NCI-H526 treated with DMSO at 0.1 percent for 48 hours (cell line): Measurements from ENCODE around the gene SHPK.
"Not testable (repeated sequence)": the region's sequence is repeated elsewhere in the genome, so short reads cannot be mapped to it uniquely, and the experiment has no call there.

Source experiments
- DNase-seq: peaks from one replicate; lab custom pipeline; 2025; lab: John Stamatoyannopoulos, UW

The SHPK gene

DNA sequence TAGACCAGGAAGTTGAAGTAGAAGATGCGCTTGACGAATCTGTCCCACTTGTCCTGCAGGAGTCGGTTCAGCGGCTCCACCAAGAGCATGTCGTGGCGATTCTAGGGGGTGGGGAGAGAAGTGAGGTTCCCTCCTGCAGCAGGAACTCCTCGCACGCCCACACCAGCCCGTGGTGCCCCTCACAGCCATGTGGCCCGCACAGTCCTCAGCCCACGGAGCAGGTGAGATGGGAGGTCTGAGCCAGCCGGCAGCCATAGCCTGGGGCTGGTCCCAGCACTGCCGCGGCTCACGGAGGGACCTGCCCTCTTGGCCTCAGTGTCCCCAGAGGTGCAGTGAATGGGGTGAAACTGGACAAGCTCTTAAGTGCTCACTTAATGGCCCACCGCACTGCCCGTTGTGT is 50.2 kb downstream of the SHPK start:
- DNase-seq: no peak

DNA sequence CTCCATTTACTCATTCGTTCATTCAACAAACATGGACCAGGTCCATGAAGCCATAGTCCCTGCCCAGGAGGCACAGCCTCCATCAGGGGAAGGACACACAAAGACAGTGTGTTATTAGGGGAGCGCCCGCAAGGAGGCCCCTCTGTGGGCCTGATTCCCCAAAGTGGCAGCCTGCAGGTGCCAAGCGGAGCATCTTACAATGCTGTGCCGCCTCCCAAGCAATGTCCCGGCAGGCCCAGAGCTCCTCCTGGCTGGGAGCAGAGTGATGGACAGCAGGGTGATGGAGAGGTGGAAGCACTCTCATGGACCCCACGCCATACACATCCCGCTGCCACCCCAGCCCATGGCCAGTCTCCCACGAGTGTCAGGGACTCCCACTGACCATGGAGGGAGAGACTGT is 52.6 kb downstream of the SHPK start:
- DNase-seq: no peak

DNA sequence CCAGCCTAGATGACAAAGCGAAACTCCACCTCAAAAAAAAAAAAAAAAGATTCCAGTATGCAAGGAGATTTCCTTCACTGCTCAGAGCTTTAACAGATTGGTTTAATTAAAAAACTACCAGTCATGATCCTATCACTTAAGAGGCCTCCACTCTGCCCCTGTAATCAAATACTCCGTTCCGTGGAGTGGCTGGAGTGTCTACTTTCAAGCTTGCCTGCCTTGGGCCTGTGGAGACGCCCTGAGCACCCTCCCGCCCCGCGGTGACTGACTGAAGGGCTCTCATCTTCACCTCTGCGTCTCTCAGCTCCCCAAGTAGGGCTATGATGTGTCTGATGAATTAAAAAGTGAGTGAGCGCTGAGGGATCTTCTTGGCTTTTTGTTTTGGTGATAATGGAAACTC is 53.1 kb downstream of the SHPK start:
- DNase-seq: no peak

DNA sequence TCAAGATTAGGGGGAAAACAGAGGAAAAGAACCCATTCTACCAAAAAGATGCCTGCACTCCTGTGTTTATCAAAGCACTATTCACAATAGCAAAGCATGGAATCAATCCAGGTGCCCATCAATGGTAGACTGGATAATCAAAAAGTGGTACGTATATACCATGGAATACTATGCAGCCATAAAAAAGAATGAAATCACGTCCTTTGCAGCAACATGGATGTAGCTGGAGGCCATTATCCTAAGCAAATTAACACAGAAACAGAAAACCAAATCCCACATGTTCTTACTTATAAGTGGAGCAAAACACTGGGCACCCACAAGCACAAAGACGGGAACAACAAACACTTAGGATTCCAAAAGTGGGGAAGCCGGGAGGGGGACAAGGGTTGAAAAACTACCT is 57.4 kb downstream of the SHPK start:
- not testable (repeated sequence) for DNase-seq

DNA sequence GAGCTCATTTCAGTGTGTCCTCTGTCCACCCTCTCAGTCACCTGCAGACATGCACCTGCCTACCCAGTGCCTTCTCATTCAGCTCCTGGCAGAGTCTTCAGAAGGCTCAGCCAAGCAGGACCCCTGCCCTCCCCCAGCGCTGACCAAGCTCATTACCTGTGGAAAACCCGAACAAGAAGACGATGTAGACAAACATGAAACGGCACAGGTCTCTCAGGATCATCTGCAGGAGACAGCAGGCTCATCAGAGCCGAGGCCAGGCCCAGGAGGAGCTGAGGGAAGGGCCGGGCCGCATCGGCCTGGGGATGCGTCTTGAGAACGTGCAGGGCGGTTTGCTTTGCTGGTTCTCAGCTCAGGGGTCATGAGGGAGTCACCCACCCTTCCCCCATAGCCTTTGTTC is 59.1 kb downstream of the SHPK start:
- no peak for DNase-seq

DNA sequence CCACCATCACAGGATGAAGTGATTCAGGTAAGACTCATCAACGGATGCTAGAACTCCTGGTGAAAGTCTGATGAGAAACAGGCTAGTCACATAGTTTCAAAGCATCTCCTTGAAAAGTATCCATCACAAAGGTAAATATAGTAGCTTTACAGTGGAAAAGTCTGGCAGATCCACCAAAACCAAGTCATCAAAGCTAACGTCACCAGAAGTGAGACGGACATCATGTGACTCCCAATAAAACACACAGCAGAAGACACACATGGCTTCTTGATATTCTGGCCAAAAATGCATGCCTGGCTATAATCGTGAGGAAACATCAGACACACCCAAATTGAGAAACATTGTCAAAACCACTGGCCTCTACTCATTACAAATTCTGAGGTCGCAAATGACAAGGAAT is 60.5 kb downstream of the SHPK start:
- no peak for DNase-seq

DNA sequence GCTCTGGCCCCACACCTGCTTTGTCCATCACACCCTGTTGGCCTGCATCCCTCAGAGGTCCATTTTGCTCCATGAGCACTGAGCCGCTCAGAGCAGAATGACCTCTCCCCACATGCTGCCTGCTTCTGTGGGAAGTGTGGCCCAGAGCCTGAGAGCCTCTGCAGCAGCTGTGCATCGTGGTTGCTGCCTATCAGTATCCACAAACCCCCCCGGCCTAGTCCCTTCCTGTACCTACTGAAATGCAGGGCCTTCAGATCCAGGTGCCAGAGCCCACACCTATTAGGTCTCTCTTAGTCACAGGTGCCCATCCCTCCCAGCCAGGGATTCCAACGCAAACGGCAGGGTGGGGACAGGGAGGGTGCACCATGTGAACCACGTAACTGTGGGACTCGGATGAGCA is 61.8 kb downstream of the SHPK start:
- DNase-seq: no peak

DNA sequence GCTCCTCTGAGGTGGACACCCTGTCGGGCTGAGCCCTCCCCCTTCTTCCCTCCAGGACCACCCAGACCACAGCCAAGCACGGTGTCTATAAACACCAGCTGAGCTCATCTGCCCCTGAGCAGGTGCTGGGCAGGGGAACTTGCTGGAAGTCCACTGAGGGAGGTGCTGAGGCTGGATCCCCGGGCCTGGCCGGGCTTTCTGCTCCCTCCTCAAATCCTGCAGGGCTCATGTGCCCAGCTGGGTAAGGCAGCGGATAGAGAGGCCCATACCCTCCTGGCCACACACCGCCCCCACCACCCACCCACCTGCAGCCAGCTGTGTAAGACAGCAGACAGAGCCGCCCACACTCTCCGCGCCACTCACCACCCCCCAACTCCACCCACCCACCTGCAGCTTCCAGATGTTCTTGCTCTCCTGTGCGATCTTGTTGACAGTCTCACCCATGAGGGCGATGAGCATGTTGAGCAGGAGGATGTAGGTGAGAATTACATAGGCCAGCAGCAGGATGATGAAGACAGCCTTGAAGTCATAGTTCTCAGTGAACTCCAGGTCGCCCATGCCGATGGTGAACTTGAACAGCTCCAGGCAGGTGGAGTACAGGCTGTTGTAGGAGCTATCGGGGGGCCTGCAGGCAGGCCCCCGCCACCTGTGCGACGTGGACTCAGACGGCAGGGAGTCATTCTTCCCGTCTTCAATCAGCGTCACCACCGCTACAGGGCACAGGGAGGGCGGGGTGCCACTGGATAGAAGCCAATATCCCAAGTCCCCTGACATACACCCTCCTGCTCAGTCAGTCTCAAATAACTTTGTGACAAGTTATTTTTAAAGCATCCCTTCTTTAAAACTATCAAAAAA is 62.6 kb downstream of the SHPK start:
- no peak for DNase-seq

DNA sequence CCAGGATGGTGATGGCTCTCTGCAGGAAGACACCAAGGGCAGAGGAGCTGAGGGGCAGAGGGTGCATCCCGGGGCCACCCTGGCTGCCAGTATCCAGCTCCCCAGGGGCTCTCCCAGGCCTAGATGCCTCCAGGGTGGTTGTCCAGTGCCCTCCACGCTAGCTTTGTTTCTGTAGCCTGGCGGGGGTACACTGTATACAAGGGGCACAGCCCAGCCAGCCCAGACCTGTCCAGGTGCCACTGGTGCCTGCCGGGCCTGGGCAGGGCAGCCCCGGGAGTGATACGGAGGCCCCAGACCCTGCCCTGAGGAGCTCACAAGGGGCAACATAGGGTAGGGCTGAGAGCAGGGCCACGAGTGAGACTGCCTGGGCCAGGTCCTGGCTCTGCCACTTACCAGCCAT is 63.8 kb downstream of the SHPK start:
- DNase-seq: no peak

DNA sequence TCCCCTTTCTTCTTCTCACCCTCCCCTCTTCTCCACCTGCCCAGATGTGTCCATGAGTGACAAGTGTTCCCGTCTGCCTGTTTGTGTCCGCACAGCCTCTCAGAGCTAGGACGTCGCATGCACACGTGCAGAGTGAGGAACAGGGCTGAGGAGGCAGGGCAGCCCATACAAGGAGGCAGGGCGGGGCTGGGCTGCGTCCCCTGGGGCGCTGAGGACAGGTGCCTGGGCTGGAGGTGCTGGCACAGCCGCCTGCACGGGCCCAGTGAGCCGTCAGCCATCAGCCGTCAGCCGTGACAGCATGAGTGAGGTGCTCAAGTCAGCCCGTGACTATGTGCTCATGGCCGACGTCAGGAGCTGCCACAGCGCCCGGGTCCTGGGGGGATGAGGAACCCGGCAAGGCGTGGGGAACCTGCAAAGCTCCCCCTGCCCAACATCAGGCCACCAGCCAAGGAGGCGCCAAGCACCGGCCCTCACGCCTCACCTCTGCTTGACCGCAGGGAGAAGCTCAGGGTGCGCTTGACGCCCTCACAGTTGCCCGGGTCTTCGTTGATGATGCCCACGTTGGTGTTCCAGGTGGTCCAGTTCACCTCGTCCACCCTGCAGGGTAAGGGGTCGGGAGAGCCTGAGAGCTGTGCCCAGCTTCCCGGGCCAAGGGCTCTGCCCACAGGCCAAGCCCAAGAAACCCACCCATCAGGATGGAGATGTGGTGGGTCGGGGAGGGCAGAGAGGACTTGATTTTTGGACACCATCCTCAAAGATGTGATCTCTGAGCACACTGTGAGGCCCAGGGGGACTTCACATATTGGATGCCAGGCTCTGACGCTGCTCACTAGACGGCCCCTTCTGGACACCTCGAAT is 64.8 kb downstream of the SHPK start:
- no peak for DNase-seq

DNA sequence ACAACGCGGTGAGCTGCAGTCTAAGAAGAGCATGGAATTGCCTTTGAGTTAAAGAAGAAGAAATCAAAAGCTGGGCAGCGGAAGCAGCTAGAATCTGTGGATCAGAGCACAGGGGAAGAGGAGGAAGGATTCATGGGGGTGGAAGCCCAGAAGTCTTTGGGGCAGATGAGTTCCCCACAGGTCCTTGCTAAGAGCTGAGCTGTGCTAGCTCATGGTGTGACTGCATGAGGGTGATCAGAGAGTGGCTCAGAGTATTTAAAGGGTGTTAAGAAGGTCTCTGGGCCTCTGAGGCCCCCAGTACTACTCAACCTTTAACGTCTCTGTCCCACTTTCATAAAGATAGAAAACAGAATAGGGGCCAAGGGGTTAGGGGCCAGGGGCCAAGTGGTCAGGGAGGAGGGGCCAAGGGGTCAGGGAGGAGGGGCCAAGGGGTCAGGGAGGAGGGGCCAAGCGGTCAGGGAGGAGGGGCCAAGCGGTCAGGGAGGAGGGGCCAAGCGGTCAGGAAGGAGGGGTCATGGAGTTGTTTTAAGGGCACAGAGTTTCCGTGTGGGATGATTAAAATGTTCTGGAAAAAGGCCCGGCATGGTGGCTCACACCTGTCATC is 66.4 kb downstream of the SHPK start:
- no peak for DNase-seq

DNA sequence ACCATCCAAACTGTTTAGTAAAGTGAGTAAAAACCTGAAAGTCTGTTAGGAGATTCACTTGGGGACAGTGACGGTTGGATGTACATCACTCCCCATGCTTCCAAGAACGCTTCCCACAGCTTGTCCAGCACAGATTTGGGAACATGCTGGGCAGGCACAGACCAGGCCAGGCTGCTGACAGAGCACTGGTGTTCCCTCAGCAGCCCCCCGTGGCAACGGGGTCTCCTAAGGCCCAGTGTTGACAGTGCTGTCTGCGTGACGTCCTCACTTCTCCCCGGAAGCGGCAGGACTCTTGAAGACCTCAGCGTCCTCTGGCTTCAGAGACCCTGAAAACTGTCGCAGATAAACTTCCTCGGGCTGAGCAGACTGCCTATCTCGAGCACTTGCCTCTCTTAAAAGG is 69.5 kb downstream of the SHPK start:
- DNase-seq: no peak

DNA sequence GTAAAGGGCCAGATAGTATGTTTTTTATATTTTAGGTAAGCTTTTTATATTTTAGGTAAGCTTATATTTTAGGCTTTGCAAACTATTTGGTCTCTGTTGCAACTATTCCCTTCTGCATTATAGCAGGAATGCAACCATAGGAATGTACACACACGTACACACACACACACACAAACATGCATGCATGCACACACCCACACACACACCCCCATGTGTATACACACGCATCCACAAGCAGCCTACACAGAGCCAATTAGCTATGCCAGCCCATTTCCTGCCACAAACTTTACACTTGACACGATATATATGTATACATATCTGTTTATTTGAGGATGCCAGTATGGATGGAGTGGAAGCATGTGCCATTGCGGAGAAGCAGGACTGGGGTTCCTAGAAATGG is 70.9 kb downstream of the SHPK start:
- DNase-seq: no peak

DNA sequence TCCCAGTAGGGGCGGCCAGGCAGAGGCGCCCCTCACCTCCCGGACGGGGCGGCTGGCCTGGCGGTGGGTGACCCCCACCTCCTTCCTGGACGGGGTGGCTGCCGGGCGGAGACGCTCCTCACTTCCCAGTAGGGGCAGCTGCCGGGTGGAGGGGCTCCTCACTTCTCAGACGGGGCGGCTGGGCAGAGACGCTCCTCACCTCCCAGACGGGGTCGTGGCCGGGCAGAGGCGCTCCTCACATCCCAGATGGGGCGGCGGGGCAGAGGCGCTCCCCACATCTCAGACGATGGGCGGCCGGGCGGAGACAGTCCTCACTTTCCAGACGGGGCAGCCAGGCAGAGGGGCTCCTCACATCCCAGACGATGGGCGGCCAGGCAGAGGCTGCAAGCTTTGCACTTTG is 71.8 kb downstream of the SHPK start:
- not testable (repeated sequence) for DNase-seq

DNA sequence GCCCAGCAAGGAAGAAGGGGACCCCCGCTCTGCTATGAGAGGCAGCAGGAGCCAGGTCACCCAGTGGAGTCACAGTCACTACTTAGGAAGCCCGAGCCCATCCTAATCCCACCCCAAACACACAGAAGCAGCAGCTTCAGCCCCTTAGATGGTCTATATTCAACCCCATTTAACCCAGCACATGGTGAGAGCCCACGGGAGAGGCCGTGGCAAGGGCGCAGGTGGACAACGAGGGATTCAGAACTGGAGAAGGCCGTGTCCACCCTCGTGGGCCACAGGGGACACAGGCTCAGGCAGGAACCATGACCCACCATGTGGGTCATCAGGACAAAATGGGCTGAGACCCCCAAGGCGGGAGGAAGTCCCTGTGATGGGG is 76.8 kb downstream of the SHPK start:
- no peak for DNase-seq

DNA sequence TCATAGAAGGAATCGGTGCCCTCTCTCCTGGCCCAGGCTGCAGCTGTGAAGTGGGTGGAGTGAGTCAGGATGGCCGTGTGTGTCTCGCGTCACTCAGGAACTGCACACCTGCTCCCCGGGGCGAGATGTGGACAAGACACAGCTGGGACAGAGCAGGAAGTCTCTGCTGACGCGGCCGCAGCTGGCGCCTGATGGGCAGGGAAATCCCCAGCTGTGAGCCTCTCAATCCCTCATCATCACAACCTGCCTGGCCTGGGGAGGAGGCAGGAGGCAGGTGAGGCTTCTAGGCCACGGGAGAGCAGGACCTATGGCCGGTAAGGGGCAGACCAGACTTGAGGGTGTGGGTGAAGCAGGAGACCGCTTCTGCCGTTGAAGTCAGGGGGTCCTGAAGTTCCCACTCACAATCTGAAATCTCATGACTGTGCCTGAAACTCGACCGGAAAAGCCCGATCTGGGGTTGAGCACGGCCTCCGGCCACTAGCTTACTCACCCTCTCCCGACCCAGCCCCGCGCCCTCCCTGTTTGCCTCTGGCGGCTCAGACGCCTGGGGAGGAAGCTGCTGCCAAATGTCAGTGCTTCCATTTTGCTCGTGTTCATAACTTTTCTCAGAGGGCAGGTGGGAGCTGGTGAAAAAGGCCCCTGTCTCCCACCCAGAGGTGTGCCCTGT is 77.3 kb downstream of the SHPK start:
- DNase-seq: no peak
